Neural progenitor cell (in vitro differentiated cells): ENCODE measurements around the gene SIPA1L3. TPM values are rescaled to one million over a fixed set of nuclear protein-coding genes. Genes with fewer than 3 reads are reported as not detected.

Source experiments
- DNase-seq: peaks from one replicate; pipeline ENCODE4 v3.0.0-alpha.2; 2016; ENCODE audit warnings: low spot score
- H2AFZ ChIP-seq: fragments of 200-600 bp; sonication (generic); replicated peaks from 2 replicates; pipeline ENCODE4 v1.6.1; 2016; ENCODE audit warnings: antibody characterized with exemption
- H3F3A ChIP-seq: fragments of 200-600 bp; sonication (generic); 2 replicates; pipeline ENCODE4 v1.6.1; 2016; ENCODE audit warnings: antibody characterized with exemption, low read depth
- H3K27ac ChIP-seq: fragments of 200-600 bp; sonication (generic); 2 replicates; pipeline ENCODE4 v1.5.1; 2016; ENCODE audit warnings: mild to moderate bottlenecking
- H3K27me3 ChIP-seq: fragments of 200-600 bp; sonication (generic); 2 replicates; pipeline ENCODE4 v1.6.1; 2016; ENCODE audit warnings: mild to moderate bottlenecking, moderate library complexity
- H3K36me3 ChIP-seq: fragments of 200-600 bp; sonication (generic); 2 replicates; pipeline ENCODE4 v1.5.1; 2016
- H3K4me1 ChIP-seq: fragments of 200-600 bp; sonication (generic); 2 replicates; pipeline ENCODE4 v1.6.1; 2016; ENCODE audit warnings: mixed run types
- H3K4me2 ChIP-seq: fragments of 200-600 bp; sonication (generic); 2 replicates; pipeline ENCODE4 v1.6.1; 2016
- H3K4me3 ChIP-seq: fragments of 200-600 bp; sonication (generic); 2 replicates; pipeline ENCODE4 v1.5.1; 2016
- H3K79me2 ChIP-seq: fragments of 200-600 bp; sonication (generic); 2 replicates; pipeline ENCODE4 v1.6.1; 2016; ENCODE audit warnings: low read depth
- H3K9ac ChIP-seq: fragments of 200-600 bp; sonication (generic); 2 replicates; pipeline ENCODE4 v1.6.1; 2016
- H3K9me3 ChIP-seq: fragments of 200-600 bp; sonication (generic); 2 replicates; pipeline ENCODE4 v1.5.1; 2016; ENCODE audit warnings: low read depth
- H4K20me1 ChIP-seq: fragments of 200-600 bp; sonication (generic); 2 replicates; pipeline ENCODE4 v1.6.1; 2016; ENCODE audit warnings: low read depth
- H3K27ac Mint-ChIP-seq: 3 replicates; pipeline ENCODE4 v1.8.0; 2021; ENCODE audit warnings: mixed read lengths
- H3K27me3 Mint-ChIP-seq: 2 replicates; pipeline ENCODE4 v1.8.0; 2022; ENCODE audit warnings: low read depth, mild to moderate bottlenecking, inconsistent platforms, moderate library complexity, mixed read lengths; ENCODE audit not compliant: insufficient read depth
- H3K36me3 Mint-ChIP-seq: 3 replicates; pipeline ENCODE4 v1.8.0; 2021; ENCODE audit warnings: mixed read lengths
- H3K4me1 Mint-ChIP-seq: 3 replicates; pipeline ENCODE4 v1.8.0; 2021; ENCODE audit warnings: mixed read lengths
- H3K4me3 Mint-ChIP-seq: 3 replicates; pipeline ENCODE4 v1.8.0; 2021; ENCODE audit warnings: mild to moderate bottlenecking, moderate library complexity, mixed read lengths
- H3K9me3 Mint-ChIP-seq: 3 replicates; pipeline ENCODE4 v1.8.0; 2020; ENCODE audit warnings: mixed read lengths
- CTCF ChIP-seq: fragments of 200-600 bp; sonication (generic); IDR thresholded peaks from 2 replicates; pipeline ENCODE4 v1.5.1; 2017; ENCODE audit warnings: antibody characterized with exemption, mild to moderate bottlenecking
- EZH2 ChIP-seq: fragments of 200-600 bp; sonication (generic); IDR thresholded peaks from 2 replicates; pipeline ENCODE4 v1.6.1; 2017; ENCODE audit warnings: antibody characterized with exemption, mild to moderate bottlenecking, moderate library complexity
- EZH2phosphoT487 ChIP-seq: fragments of 200-600 bp; sonication (generic); IDR thresholded peaks from 2 replicates; pipeline ENCODE4 v1.6.1; 2017; ENCODE audit warnings: antibody characterized with exemption
- total RNA-seq: library from RNA; depleted of rRNA; stranded (reverse); fragments of >200 nt; gene quantifications from 2 replicates; pipeline ENCODE4 v1.2.3, GENCODE V29; 2015; ENCODE audit warnings: low replicate concordance

SIPA1L3 gene
- total RNA-seq, 1 donor from 2014 or later = 19.2 TPM

DNA sequence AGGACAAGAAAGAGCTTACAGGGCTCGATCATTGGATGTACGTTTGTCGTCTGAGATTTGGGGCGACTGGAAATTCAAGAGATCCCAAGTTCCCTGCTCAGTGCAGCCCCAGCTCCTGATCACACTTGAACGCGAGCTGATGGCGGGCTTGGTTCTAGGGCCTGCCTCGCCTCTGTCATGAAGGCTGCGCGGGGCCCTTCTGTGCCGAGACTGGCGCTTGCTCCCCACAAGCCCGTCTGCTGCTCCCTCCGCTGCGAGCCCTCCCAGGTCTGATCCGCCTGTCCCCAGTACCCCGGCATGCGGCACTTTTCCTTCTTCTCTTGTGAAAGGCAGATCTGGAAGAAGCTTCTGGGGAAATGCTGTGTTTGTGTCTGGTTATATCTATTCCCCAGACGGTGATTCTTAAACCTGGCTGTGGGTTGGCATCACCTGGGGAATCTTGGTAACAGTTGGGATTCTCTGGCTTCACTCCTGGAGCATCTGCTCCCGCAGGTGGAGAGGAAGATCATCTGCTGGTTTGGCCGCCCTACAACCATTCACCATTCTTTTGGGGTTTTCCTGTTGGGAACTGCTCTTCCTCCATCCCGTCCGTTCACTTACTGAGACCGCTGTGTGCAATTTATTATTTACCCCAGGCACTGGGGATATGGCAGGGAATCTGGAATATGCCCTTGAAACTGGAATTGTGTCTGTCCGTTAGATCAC, 43.6 kb downstream of the SIPA1L3 start:
- no peak for DNase-seq
- no peaks in the 10 kb centered on the region for H4K20me1 ChIP-seq
- H3F3A ChIP-seq = peaks cover 38% of the 10 kb centered on the region
- H3K4me2 ChIP-seq = no peak overlapping the region
- Mint-ChIP-seq H3K27me3 (peaks cover 15% of the 10 kb centered on the region), H3K36me3 (peaks cover 9% of the 10 kb centered on the region), H3K4me1 (peaks cover 44% of the 10 kb centered on the region), H3K27ac (no peak overlapping the region), H3K4me3 (no peak overlapping the region), H3K9me3 (no peaks in the 10 kb centered on the region)
- peaks cover 85% of the 10 kb centered on the region for H3K79me2 ChIP-seq
- TF ChIP-seq CTCF (no peak), EZH2 (no peak), EZH2phosphoT487 (no peak)
- no peak overlapping the region for H3K27ac ChIP-seq
- H3K9ac ChIP-seq = no peak overlapping the region
- no peaks in the 10 kb centered on the region for H3K27me3 ChIP-seq
- H2AFZ ChIP-seq = no peak overlapping the region
- H3K36me3 ChIP-seq = no peaks in the 10 kb centered on the region
- no peak overlapping the region for H3K4me3 ChIP-seq
- H3K4me1 ChIP-seq = peaks cover 38% of the 10 kb centered on the region
- no peaks in the 10 kb centered on the region for H3K9me3 ChIP-seq

- H3K27ac Mint-ChIP-seq = no peak overlapping the region
- peaks cover 85% of the 10 kb centered on the region for H3K79me2 ChIP-seq
These were observed 44.8 kb downstream of the SIPA1L3 start for GRCh38 chr19:37951816-37952210.

GRCh38 chr19:37953171-37953917, 46.3 kb downstream of the SIPA1L3 start:
- peak overlapping the region; percentile 36 for H3K4me3 Mint-ChIP-seq
- Histone ChIP-seq H4K20me1 (no peaks in the 10 kb centered on the region), H3K79me2 (peaks cover 88% of the 10 kb centered on the region), H3K4me2 (peak overlapping the region; percentile 70), H3F3A (peaks cover 39% of the 10 kb centered on the region), H3K27ac (peak overlapping the region; percentile 95), H3K9ac (no peak overlapping the region), H3K9me3 (no peaks in the 10 kb centered on the region), H3K4me3 (peak overlapping the region; percentile 12), H3K27me3 (no peaks in the 10 kb centered on the region), H3K4me1 (peaks cover 39% of the 10 kb centered on the region), H3K36me3 (no peaks in the 10 kb centered on the region), H2AFZ (no peak overlapping the region)
- TF ChIP-seq EZH2 (no peak), EZH2phosphoT487 (peak; percentile 16)
- peaks cover 43% of the 10 kb centered on the region for H3K4me1 Mint-ChIP-seq
- peak overlapping the region; percentile 86 for H3K27ac Mint-ChIP-seq
- H3K9me3 Mint-ChIP-seq = peaks cover 6% of the 10 kb centered on the region
- peak; percentile 93 for DNase-seq
- peaks cover 15% of the 10 kb centered on the region for H3K27me3 Mint-ChIP-seq
- peaks cover 8% of the 10 kb centered on the region for H3K36me3 Mint-ChIP-seq

More at GRCh38 chr19:37951816-37952210, 44.8 kb downstream of the SIPA1L3 start:
- no peak for DNase-seq
- H4K20me1 ChIP-seq = no peaks in the 10 kb centered on the region
- H3K27me3 ChIP-seq = no peaks in the 10 kb centered on the region
- H3K4me2 ChIP-seq = no peak overlapping the region
- no peaks in the 10 kb centered on the region for H3K9me3 ChIP-seq
- H3K27ac ChIP-seq = peak overlapping the region; percentile 95
- Mint-ChIP-seq H3K9me3 (peaks cover 2% of the 10 kb centered on the region), H3K27me3 (peaks cover 15% of the 10 kb centered on the region), H3K36me3 (peaks cover 7% of the 10 kb centered on the region), H3K4me1 (peaks cover 50% of the 10 kb centered on the region), H3K4me3 (no peak overlapping the region)
- H3K4me3 ChIP-seq = no peak overlapping the region
- H3K4me1 ChIP-seq = peaks cover 39% of the 10 kb centered on the region
- H3F3A ChIP-seq = peaks cover 39% of the 10 kb centered on the region
- no peak overlapping the region for H3K9ac ChIP-seq
- no peaks in the 10 kb centered on the region for H3K36me3 ChIP-seq
- TF ChIP-seq CTCF (no peak), EZH2 (no peak), EZH2phosphoT487 (no peak)
- H2AFZ ChIP-seq = no peak overlapping the region
